HG03103 (cell line): ENCODE data around the gene AFF3.
A peak's percentile ranks its signal among the peaks of the same experiment; 100 is the strongest.
"Not testable (repeated sequence)": the region's sequence is repeated elsewhere in the genome, so short reads cannot be mapped to it uniquely, and the experiment has no call there.

Source experiments
- ATAC-seq: cut with Tn5 transposase; IDR thresholded peaks from one replicate; pipeline ENCODE4 v1.9.1; 2021; ENCODE audit warnings: low read depth; ENCODE audit not compliant: unreplicated experiment

Gene AFF3

GRCh38 chr2:100142393-100142792, at the start of gene AFF3:
Gene AFF3 (minus strand): TSS chr2:100142590. CDS start chr2:100104454, 38,136 bp downstream.
- ATAC-seq, result peak; percentile 96

DNA sequence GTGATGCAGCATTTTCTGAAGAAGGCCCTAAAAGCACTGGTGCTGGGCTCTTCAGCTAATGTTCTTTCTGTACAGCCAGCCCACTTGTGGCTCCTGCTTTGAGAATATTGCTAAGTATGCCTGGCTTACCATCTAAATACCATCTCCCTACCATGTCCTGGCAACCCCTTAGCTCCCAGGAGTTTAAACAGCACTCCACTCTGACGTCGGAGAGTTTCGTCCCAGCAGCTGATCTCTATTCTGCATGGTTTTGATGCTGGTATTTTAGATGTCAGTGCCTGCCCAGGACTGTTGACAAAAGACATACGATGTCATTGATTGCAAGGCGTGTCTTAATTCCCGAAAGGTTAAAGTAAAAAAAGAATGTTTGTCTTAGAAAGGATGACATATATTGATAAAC, 47.0 kb upstream of the AFF3 start:
- ATAC-seq, result no peak

GRCh38 chr2:100188326-100188725, 45.9 kb upstream of the AFF3 start:
- ATAC-seq, result no peak

DNA sequence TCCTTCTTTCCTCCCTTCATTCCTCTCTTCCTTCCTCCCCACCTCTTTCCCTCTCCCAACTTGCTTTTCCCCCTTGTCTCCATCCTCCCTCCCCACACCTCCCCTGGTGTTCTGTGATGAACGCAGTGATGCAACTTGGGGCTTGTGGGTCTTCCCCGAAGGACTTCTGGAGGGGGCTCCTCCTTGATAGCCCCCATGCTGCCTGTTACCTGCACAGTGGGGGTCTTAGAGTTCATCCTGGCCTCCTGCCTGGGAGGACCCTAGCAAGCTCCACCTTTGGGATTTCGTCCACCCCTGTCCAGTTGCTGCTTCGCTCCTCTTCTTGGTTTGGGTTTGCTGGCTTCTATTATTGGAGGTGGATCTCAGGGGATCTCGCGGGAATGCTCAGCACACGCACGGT, 43.7 kb upstream of the AFF3 start:
- ATAC-seq, result no peak

GRCh38 chr2:100185516-100185915, 43.1 kb upstream of the AFF3 start:
- no peak for ATAC-seq

GRCh38 chr2:100185105-100185504, 42.7 kb upstream of the AFF3 start:
- ATAC-seq, result no peak

GRCh38 chr2:100184055-100184737, 41.8 kb upstream of the AFF3 start:
- ATAC-seq, result no peak

DNA sequence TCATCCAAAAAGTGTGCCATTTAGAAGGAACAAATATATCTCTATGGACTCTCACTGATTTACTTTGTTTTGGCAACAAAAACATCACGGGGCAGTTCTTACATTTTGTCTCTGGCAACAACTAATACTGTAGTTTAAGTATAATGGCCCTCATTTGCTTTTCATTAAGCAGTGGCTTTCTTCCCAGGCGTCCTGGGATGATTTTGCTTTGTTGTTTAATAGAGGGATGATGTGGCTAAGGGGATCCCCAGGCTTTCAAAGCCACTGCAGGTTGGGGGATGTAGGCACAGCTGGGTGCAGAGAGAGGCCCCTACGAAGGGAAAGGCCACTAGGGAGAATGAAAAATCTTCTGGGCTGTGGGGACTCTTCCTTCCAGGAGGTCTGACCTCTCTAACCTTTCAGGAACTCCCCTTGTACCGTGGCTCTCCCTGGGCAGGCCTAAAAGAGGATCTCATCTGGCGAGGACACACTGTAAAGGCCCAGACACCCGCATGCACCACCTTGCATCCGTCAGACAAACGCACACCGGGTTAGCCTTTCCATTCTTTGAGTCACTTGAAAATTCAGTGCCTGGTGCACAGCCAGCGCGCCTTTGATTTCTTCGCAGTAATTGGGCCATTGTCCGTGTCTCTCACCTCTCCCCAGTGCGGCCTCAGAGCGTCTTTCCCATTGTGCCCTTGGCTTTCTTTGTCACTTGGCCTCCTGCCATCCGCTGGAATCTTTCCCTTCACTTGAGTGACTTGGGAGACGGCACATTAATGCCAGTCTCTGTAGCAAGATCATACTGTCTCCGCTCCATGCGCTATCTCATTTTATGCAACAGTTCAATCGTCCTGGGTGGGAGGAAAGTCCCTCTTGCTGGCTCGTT, 40.3 kb upstream of the AFF3 start:
- ATAC-seq, result no peak

GRCh38 chr2:100180503-100180902, 38.1 kb upstream of the AFF3 start:
- no peak for ATAC-seq

DNA sequence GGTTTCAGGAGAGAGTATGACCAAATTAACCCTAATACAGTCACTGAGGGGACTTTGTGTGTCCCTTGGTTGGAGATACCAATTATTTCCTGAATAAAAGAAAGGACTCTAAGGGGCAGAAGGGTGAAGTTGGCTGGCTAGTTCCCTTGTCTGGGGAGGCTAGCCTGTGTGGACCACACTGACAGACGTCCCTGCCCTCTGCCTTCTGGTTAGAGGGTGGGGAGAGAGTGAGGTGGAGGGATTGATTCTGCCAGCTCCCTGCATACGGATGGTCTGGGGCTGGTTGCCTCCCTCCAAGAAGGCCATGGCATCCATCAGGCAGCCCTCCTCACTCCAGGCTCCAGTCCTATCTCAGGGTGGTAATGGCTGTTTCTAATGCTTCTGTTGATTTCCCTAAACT, 37.4 kb upstream of the AFF3 start:
- ATAC-seq, result no peak

GRCh38 chr2:100178864-100179263, 36.5 kb upstream of the AFF3 start:
- no peak for ATAC-seq

- peak; percentile 71 for ATAC-seq
These were observed 35.8 kb upstream of the AFF3 start for GRCh38 chr2:100178085-100178788.

DNA sequence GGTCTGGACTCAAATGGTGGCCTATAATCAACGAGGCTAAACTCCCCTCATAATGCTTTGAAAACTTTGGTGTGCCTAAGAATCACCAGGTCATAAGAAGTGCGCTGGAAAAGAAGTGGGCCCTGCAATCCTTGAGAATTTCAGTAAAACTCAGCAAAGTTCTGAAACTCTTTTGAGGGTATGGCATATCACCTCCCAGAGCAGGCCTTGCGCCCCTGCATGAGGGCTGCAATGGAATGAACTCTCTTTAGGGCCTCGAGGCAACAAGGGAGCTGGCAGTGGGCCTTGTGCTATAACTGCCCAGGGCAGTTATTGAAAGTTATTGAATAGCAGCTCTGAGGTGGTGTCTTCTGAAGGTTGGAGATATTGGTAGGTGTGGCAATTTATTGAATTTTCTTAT, 34.5 kb upstream of the AFF3 start:
- no peak for ATAC-seq

- ATAC-seq, result no peak
These were observed 31.6 kb upstream of the AFF3 start for GRCh38 chr2:100174026-100174431.

GRCh38 chr2:100166701-100167100, 24.3 kb upstream of the AFF3 start:
- no peak for ATAC-seq

- ATAC-seq, result no peak
These were observed 21.2 kb upstream of the AFF3 start for GRCh38 chr2:100163605-100164004.

DNA sequence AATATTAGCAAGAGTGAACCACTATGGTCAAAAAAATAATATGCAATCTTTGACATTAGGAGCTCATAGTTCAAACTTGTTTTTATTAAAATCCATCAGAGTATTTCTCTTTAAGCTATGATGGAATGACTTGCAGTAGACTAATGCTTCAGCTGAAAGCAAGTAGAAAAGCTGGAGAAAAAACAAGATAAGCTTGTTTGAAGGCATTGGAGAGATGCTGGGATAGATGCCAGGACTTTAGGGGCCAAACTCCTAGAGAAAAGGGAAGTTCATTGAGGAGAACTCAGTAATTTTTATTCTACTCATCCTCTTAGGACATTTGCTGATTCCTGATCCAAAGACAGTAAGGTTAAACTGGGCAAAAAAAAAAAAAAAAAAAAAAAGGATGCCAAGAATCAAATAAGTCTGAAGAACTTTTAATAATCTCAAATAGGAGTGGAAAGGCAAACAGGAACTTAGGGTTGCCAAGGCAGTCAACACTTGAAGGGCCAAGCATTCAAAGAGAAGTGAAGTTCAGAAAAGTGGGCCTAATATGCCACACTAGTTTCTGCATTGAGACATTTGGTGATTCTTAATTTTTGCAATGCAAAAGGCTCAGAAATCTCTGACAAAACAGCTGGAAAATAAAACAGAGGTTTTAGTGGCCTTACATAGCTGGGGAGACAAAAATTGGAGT, 19.7 kb upstream of the AFF3 start:
- no peak for ATAC-seq

DNA sequence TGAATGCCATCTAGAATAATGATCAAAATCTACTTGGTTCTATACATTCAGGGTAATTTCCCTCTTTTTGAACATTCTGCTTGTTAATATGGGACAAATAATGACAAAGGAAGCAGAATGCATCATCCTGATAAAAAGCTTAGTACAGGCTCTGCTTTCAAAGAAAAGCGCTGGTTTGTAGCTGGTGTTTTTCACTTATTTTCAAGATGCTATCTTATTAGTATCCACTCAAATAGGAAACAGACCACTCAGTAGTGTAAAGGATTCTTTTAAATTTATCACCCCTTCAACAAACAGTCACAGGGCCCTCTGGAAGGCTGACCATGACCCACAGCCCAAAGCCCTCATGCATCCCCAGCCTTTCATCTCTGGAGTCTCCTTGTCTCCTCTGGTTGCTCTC, 18.0 kb upstream of the AFF3 start:
- ATAC-seq, result no peak

DNA sequence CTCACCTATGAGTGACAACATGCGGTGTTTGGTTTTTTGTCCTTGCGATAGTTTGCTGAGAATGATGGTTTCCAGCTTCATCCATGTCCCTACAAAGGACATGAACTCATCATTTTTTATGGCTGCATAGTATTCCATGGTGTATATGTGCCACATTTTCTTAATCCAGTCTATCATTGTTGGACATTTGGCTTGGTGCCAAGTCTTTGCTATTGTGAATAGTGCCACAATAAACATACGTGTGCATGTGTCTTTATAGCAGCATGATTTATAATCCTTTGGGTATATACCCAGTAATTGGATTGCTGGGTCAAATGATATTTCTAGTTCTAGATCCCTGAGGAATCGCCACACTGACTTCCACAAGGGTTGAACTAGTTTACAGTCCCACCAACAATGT, 9.4 kb upstream of the AFF3 start:
- ATAC-seq, result not testable (repeated sequence)

DNA sequence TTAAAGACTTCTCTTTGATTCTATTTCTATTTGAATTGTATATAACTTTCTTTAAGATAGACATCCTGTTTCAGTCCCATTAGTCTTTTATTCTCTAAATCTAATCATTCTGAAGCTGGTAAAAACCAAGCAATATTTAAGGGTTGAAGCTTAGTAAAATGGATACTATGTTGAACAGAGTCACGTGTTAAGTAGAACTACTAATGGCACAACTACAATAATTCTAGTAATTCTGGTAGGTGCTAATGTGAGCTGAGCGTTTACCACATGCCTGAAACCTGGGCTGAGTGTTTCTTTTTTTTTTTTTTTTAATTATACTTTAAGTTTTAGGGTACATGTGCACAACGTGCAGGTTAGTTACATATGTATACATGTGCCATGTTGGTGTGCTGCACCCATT, 8.9 kb upstream of the AFF3 start:
- no peak for ATAC-seq

- ATAC-seq, result no peak
These were observed 6.5 kb upstream of the AFF3 start for GRCh38 chr2:100148883-100149282.
